ENCODE measurements around the gene DENND10.

The DENND10 gene

GRCh38 chr10:119112056-119112455 is 8.1 kb downstream of the DENND10 start:
- Histone ChIP-seq H3K4me3 (ENCODE audit: low read length) (no peak overlapping the region), H3F3A (ENCODE audit: control insufficient read depth, insufficient read depth) (peaks cover 6% of the 10 kb centered on the region; the same call in 1 of the 2 replicates), H3K4me1 (ENCODE audit: control insufficient read depth, low read length) (no peaks in the 10 kb centered on the region), H3K4me2 (ENCODE audit: low read length) (no peak overlapping the region), H3K9me2 (replicated peaks; ENCODE audit: control insufficient read depth, low read length) (no peaks in the 10 kb centered on the region), H3K9me3 (ENCODE audit: control insufficient read depth, insufficient read depth, low read length) (no peaks in the 10 kb centered on the region), H4K20me1 (ENCODE audit: control insufficient read depth, insufficient read depth, low read depth, low read length) (no peaks in the 10 kb centered on the region), H3K27me3 (ENCODE audit: control insufficient read depth, low read length) (no peaks in the 10 kb centered on the region), H3K79me2 (ENCODE audit: control insufficient read depth, low read length) (no peaks in the 10 kb centered on the region), H3K27ac (ENCODE audit: low read depth, low read length) (no peak overlapping the region), H3K36me3 (ENCODE audit: control insufficient read depth, low read length) (peaks cover 29% of the 10 kb centered on the region)
- TF ChIP-seq CTCF (IDR thresholded peaks at IDR 0.05; ENCODE audit: low read depth, low read length, poor library complexity, severe bottlenecking): no peak
- no peak for TF ChIP-seq EZH2phosphoT487 (IDR thresholded peaks at IDR 0.05; ENCODE audit: borderline replicate concordance, low read length)

- H3K36me3 ChIP-seq (ENCODE audit: control insufficient read depth, low read length): peaks cover 34% of the 10 kb centered on the region
- no peaks in the 10 kb centered on the region for H4K20me1 ChIP-seq (ENCODE audit: control insufficient read depth, insufficient read depth, low read depth, low read length)
- H3K27me3 ChIP-seq (ENCODE audit: control insufficient read depth, low read length): no peaks in the 10 kb centered on the region
- H3K9me2 ChIP-seq (replicated peaks; ENCODE audit: control insufficient read depth, low read length): no peaks in the 10 kb centered on the region
- H3F3A ChIP-seq (ENCODE audit: control insufficient read depth, insufficient read depth): peaks cover 6% of the 10 kb centered on the region; the same call in 1 of the 2 replicates
- no peak overlapping the region for H3K4me3 ChIP-seq (ENCODE audit: low read length)
- peaks cover 4% of the 10 kb centered on the region; the same call in 1 of the 2 replicates for H3K4me1 ChIP-seq (ENCODE audit: control insufficient read depth, low read length)
- no peaks in the 10 kb centered on the region for H3K79me2 ChIP-seq (ENCODE audit: control insufficient read depth, low read length)
- H3K4me2 ChIP-seq (ENCODE audit: low read length): no peak overlapping the region
- TF ChIP-seq EZH2phosphoT487 (IDR thresholded peaks at IDR 0.05; ENCODE audit: borderline replicate concordance, low read length) (no peak), CTCF (IDR thresholded peaks at IDR 0.05; ENCODE audit: low read depth, low read length, poor library complexity, severe bottlenecking) (no peak)
- H3K27ac ChIP-seq (ENCODE audit: low read depth, low read length): no peak overlapping the region
- no peaks in the 10 kb centered on the region for H3K9me3 ChIP-seq (ENCODE audit: control insufficient read depth, insufficient read depth, low read length)
Observed at GRCh38 chr10:119113751-119114732, 10.1 kb downstream of the DENND10 start.

GRCh38 chr10:119115926-119116325 is 12.0 kb downstream of the DENND10 start:
- Histone ChIP-seq H3K36me3 (ENCODE audit: control insufficient read depth, low read length) (peaks cover 32% of the 10 kb centered on the region), H3K4me3 (ENCODE audit: low read length) (no peak overlapping the region), H3K27me3 (ENCODE audit: control insufficient read depth, low read length) (no peaks in the 10 kb centered on the region), H3K27ac (ENCODE audit: low read depth, low read length) (no peak overlapping the region), H3K4me1 (ENCODE audit: control insufficient read depth, low read length) (peaks cover 17% of the 10 kb centered on the region), H3K4me2 (ENCODE audit: low read length) (no peak overlapping the region), H3F3A (ENCODE audit: control insufficient read depth, insufficient read depth) (peaks cover 6% of the 10 kb centered on the region; the same call in 1 of the 2 replicates), H3K9me2 (replicated peaks; ENCODE audit: control insufficient read depth, low read length) (no peaks in the 10 kb centered on the region), H4K20me1 (ENCODE audit: control insufficient read depth, insufficient read depth, low read depth, low read length) (no peaks in the 10 kb centered on the region), H3K9me3 (ENCODE audit: control insufficient read depth, insufficient read depth, low read length) (no peaks in the 10 kb centered on the region), H3K79me2 (ENCODE audit: control insufficient read depth, low read length) (no peaks in the 10 kb centered on the region)
- TF ChIP-seq CTCF (IDR thresholded peaks at IDR 0.05; ENCODE audit: low read depth, low read length, poor library complexity, severe bottlenecking): no peak
- no peak for TF ChIP-seq EZH2phosphoT487 (IDR thresholded peaks at IDR 0.05; ENCODE audit: borderline replicate concordance, low read length)
